H1 (cell line): Measurements from ENCODE around the gene HACE1. TPM values are rescaled to one million over a fixed set of nuclear protein-coding genes. Genes with fewer than 3 reads are reported as not detected.

Experiments used
- CTCF ChIA-PET: fragments of 300-600 bp; sonication (Branson Sonifier 250); formaldehyde crosslinking; loops from one replicate; lab custom pipeline; 2021; ENCODE audit not compliant: partially characterized antibody; lab: Charles Lee
- POLR2A ChIA-PET: fragments of 300-600 bp; sonication (Branson Sonifier 250); formaldehyde crosslinking; loops from one replicate; lab custom pipeline; 2021; ENCODE audit warnings: inconsistent platforms; ENCODE audit not compliant: partially characterized antibody; lab: Charles Lee
- DNase-seq, 2 experiments: peaks; one replicate each; pipeline versions ENCODE4 v3.0.0 to v3.0.0-alpha.2; 2010 to 2022; ENCODE audit warnings: low spot score in 2 of 2, low read depth in 1 of 2, mixed read lengths in 1 of 2
- FAIRE-seq: peaks from 2 replicates; lab custom pipeline; 2011; peaks lifted over from hg19 to GRCh38; lab: Jason Lieb, UNC
- H2AFZ ChIP-seq: 2 replicates; pipeline ENCODE4 v1.8.1; 2012; ENCODE audit warnings: low read length, inconsistent platforms
- H2AK5ac ChIP-seq: 2 replicates; pipeline ENCODE4 v1.6.1; 2013; ENCODE audit warnings: low read depth, low read length
- H2BK120ac ChIP-seq: replicated peaks from 2 replicates; pipeline ENCODE3; 2013; ENCODE audit warnings: low read depth, low read length, inconsistent platforms
- H2BK12ac ChIP-seq: 2 replicates; pipeline ENCODE4 v1.6.1; 2013; ENCODE audit warnings: low read depth, low read length
- H2BK15ac ChIP-seq: 2 replicates; pipeline ENCODE4 v1.6.1; 2013; ENCODE audit warnings: low read length
- H2BK20ac ChIP-seq: 2 replicates; pipeline ENCODE4 v1.6.1; 2013; ENCODE audit warnings: low read length
- H2BK5ac ChIP-seq: 2 replicates; pipeline ENCODE4 v1.6.1; 2013; ENCODE audit warnings: low read depth, low read length
- H3K14ac ChIP-seq: 2 replicates; pipeline ENCODE4 v1.6.1; 2013; ENCODE audit warnings: inconsistent platforms; ENCODE audit not compliant: insufficient read length
- H3K18ac ChIP-seq: 2 replicates; pipeline ENCODE4 v1.6.1; 2013; ENCODE audit warnings: low read length; ENCODE audit errors: extremely low read depth
- H3K23ac ChIP-seq: 2 replicates; pipeline ENCODE4 v1.6.1; 2013; ENCODE audit warnings: inconsistent platforms; ENCODE audit not compliant: insufficient read length
- H3K23me2 ChIP-seq: 2 replicates; pipeline ENCODE4 v1.6.1; 2013; ENCODE audit warnings: low read depth, low read length
- H3K27ac ChIP-seq: 2 replicates; pipeline ENCODE4 v1.6.1; 2011; ENCODE audit warnings: low read depth, low read length, inconsistent platforms
- H3K27me3 ChIP-seq, 4 experiments: replicated peaks in 1 of 4; 1 replicate in 1 of 4; 2 replicates in 3 of 4; pipeline versions ENCODE4 v1.6.1 to v1.8.1; 2011 to 2013; ENCODE audit warnings: low read length in 3 of 4, mild to moderate bottlenecking in 3 of 4, inconsistent platforms in 2 of 4, mixed read lengths in 2 of 4, moderate library complexity in 1 of 4; ENCODE audit not compliant: control insufficient read depth in 3 of 4, insufficient read depth in 3 of 4; ENCODE audit errors: extremely low read depth in 1 of 4
- H3K36me3 ChIP-seq, 4 experiments: 2 replicates each; pipeline versions ENCODE4 v1.6.1 to v1.8.1; 2011 to 2013; ENCODE audit warnings: mild to moderate bottlenecking in 4 of 4, low read length in 3 of 4, moderate library complexity in 2 of 4, control low read depth in 1 of 4, inconsistent platforms in 1 of 4; ENCODE audit not compliant: insufficient read depth in 4 of 4, control insufficient read depth in 2 of 4
- H3K4ac ChIP-seq: replicated peaks from 2 replicates; pipeline ENCODE3; 2013; ENCODE audit warnings: low read length, low read depth, mixed read lengths, inconsistent platforms; ENCODE audit not compliant: insufficient read length
- H3K4me1 ChIP-seq, 4 experiments: replicated peaks in 1 of 4; 1 replicate in 1 of 4; 2 replicates in 3 of 4; pipeline versions ENCODE4 v1.6.1 to v1.8.1; 2011 to 2013; ENCODE audit warnings: low read length in 3 of 4, inconsistent platforms in 2 of 4, mixed read lengths in 1 of 4; ENCODE audit not compliant: insufficient read depth in 4 of 4, control insufficient read depth in 3 of 4
- H3K4me2 ChIP-seq, 2 experiments: 2 replicates each; pipeline versions ENCODE4 v1.6.1 to v1.8.1; 2011 to 2013; ENCODE audit warnings: low read depth in 2 of 2, low read length in 2 of 2, control low read depth in 1 of 2, inconsistent platforms in 1 of 2, mild to moderate bottlenecking in 1 of 2; ENCODE audit not compliant: insufficient read depth in 1 of 2
- H3K4me3 ChIP-seq, 4 experiments: fragments of 200-600, 300-600 bp in 1 of 4; sonication (generic), shearing (Covaris generic), sonication (Bioruptor Twin) in 1 of 4; 2 replicates each; pipeline versions ENCODE4 v1.5.1 to v1.8.1; 2011 to 2016; ENCODE audit warnings: low read length in 4 of 4, low read depth in 3 of 4, control low read depth in 2 of 4, inconsistent platforms in 2 of 4, mild to moderate bottlenecking in 2 of 4, mixed read lengths in 1 of 4, moderate library complexity in 1 of 4; ENCODE audit not compliant: insufficient read depth in 2 of 4; ENCODE audit errors: extremely low read depth in 1 of 4
- H3K56ac ChIP-seq: replicated peaks from 2 replicates; pipeline ENCODE3; 2013; ENCODE audit warnings: low read depth, mild to moderate bottlenecking, mixed read lengths, low read length, inconsistent platforms; ENCODE audit not compliant: insufficient read length
- H3K79me1 ChIP-seq: 2 replicates; pipeline ENCODE4 v1.6.1; 2013; ENCODE audit warnings: low read depth, low read length, control low read depth
- H3K79me2 ChIP-seq, 2 experiments: 2 replicates each; pipeline versions ENCODE4 v1.6.1 to v1.8.1; 2012 to 2013; ENCODE audit warnings: low read length in 2 of 2, mild to moderate bottlenecking in 2 of 2, inconsistent platforms in 1 of 2; ENCODE audit not compliant: insufficient read depth in 2 of 2, control insufficient read depth in 1 of 2
- H3K9ac ChIP-seq, 4 experiments: replicated peaks in 1 of 4; 1 replicate in 1 of 4; 2 replicates in 3 of 4; pipeline versions ENCODE4 v1.6.1 to v1.8.1; 2011 to 2013; ENCODE audit warnings: low read depth in 3 of 4, low read length in 3 of 4, control low read depth in 2 of 4, mild to moderate bottlenecking in 2 of 4, moderate library complexity in 2 of 4, inconsistent platforms in 1 of 4; ENCODE audit errors: extremely low read depth in 1 of 4
- H3K9me3 ChIP-seq, 2 experiments: 2 replicates each; pipeline versions ENCODE4 v1.6.1 to v1.8.1; 2012 to 2013; ENCODE audit warnings: mild to moderate bottlenecking in 2 of 2, moderate library complexity in 2 of 2, control low read depth in 1 of 2, inconsistent platforms in 1 of 2, low read depth in 1 of 2, low read length in 1 of 2, mixed read lengths in 1 of 2; ENCODE audit not compliant: insufficient read depth in 2 of 2
- H4K20me1 ChIP-seq, 2 experiments: replicated peaks in 1 of 2; 2 replicates each; pipeline versions ENCODE3 to v1.8.1; 2011 to 2013; ENCODE audit warnings: inconsistent platforms in 2 of 2, low read length in 2 of 2, mild to moderate bottlenecking in 1 of 2; ENCODE audit not compliant: insufficient read depth in 2 of 2, control insufficient read depth in 1 of 2
- H4K5ac ChIP-seq: 2 replicates; pipeline ENCODE4 v1.6.1; 2013; ENCODE audit warnings: low read length, low read depth, mixed read lengths, inconsistent platforms; ENCODE audit not compliant: insufficient read length
- H4K8ac ChIP-seq: 2 replicates; pipeline ENCODE4 v1.8.0; 2013; ENCODE audit warnings: mild to moderate bottlenecking, moderate library complexity, low read length, inconsistent platforms; ENCODE audit not compliant: insufficient read depth; ENCODE audit errors: extremely low read depth
- H4K91ac ChIP-seq: replicated peaks from 2 replicates; pipeline ENCODE3; 2013; ENCODE audit warnings: low read length, mixed read lengths, inconsistent platforms; ENCODE audit not compliant: insufficient read length
- CTBP2 ChIP-seq: IDR thresholded peaks from 2 replicates; pipeline ENCODE4 v1.7.0; 2011; ENCODE audit warnings: borderline replicate concordance, mild to moderate bottlenecking, moderate library complexity, mixed read lengths, low read length; ENCODE audit not compliant: insufficient read depth, insufficient read length
- EGR1 ChIP-seq: IDR thresholded peaks from 2 replicates; pipeline ENCODE4 v1.6.1; 2011; ENCODE audit warnings: low read depth, low read length, borderline replicate concordance
- KDM5A ChIP-seq: fragments of 200-600 bp; IDR thresholded peaks from 2 replicates; pipeline ENCODE4 v1.7.1; 2012; ENCODE audit warnings: mild to moderate bottlenecking, low read length, inconsistent platforms, mixed read lengths
- NRF1 ChIP-seq: IDR thresholded peaks from 2 replicates; pipeline ENCODE4 v1.6.1; 2011; ENCODE audit warnings: mild to moderate bottlenecking, low read depth, low read length, improper control_type of control experiment
- SIN3A ChIP-seq, 2 experiments: IDR thresholded peaks in 1 of 2; conservative IDR thresholded peaks in 1 of 2; 2 replicates each; pipeline ENCODE4 v1.6.1; 2011 to 2012; ENCODE audit warnings: low read length in 2 of 2, improper control_type of control experiment in 1 of 2, low read depth in 1 of 2, mild to moderate bottlenecking in 1 of 2
- WGBS, 2 experiments: shearing (Covaris generic) in 1 of 2; methylation state at CpG; one replicate each; pipeline versions ENCODE4 v1.1.6 to v1.1.7; 2013 to 2015; ENCODE audit warnings: low lambda C conversion rate in 2 of 2, mixed read lengths in 2 of 2, inconsistent platforms in 1 of 2, low coverage in 1 of 2, missing lambda C conversion rate in 1 of 2; ENCODE audit not compliant: insufficient replicate concordance in 2 of 2, insufficient coverage in 1 of 2, insufficient read length in 1 of 2; ENCODE audit errors: extremely low coverage in 1 of 2, missing lambda C conversion rate in 1 of 2; 5-methylcytosine and 5-hydroxymethylcytosine counted together
- polyA plus RNA-seq, 7 experiments: library from polyadenylated mRNA; depleted of rRNA in 3 of 7; stranded (reverse) in 5 of 7; unstranded in 2 of 7; fragments of >200 nt in 5 of 7; fragments of 200-250 nt in 2 of 7; gene quantifications; 1 replicate in 5 of 7; 2 replicates in 1 of 7; 4 replicates in 1 of 7; pipeline versions ENCODE4 v1.2.1 to v1.2.3, GENCODE V29; 2011 to 2013; ENCODE audit warnings: missing spikeins in 2 of 7, mixed read lengths in 2 of 7
- total RNA-seq: library from RNA; stranded (reverse); fragmentation: NEBNext Ultra II Directional; extraction: Animal tissue kit (Norgen Biotek cat#: 25700); gene quantifications from 2 replicates; pipeline ENCODE4 v1.2.1, GENCODE V29; 2021

The HACE1 gene
- total and polyA plus RNA-seq, 2 of the 8 experiments (the other 6 are each of a cell fraction or from before 2014, with no cell fraction given): 7.1 to 21.3 TPM

DNA sequence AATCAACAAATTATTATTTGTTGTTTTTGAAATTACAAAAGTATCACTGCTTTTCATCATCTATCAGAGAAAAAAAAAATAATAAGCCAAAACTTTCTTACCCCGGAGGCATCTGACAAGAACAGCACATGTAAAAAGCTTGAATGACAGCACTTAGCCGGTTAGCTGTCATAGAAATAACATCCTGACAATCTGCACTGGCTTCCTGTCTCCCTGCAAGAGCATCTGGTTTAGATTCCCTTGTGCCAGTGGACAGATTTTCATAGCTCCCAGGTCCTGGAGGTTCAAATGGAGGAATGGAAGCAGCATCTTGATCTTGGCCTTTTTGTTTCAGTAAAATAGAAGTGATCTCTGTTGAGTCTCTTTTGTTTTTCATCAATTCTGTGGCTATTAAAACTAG, 74.8 kb downstream of the HACE1 start:
- Histone ChIP-seq H3K4me1 (no peaks in the 10 kb centered on the region), H2BK12ac (no peak overlapping the region), H3K23ac (no peak overlapping the region), H2BK120ac (no peak overlapping the region), H2BK15ac (no peak overlapping the region), H3K18ac (no peak overlapping the region), H3K56ac (no peak overlapping the region), H3K4me3 (no peak overlapping the region), H4K91ac (no peak overlapping the region), H2AFZ (no peak overlapping the region), H2BK5ac (no peak overlapping the region), H3K27ac (no peak overlapping the region), H3K27me3 (no peaks in the 10 kb centered on the region), H4K20me1 (no peaks in the 10 kb centered on the region), H3K9ac (no peak overlapping the region), H3K9me3 (no peaks in the 10 kb centered on the region), H4K8ac (no peak overlapping the region), H4K5ac (no peak overlapping the region), H3K23me2 (no peaks in the 10 kb centered on the region), H3K79me2 (no peaks in the 10 kb centered on the region), H3K4me2 (no peak overlapping the region), H3K36me3 (peaks cover 0 to 7% (median 1%) of the 10 kb centered on the region in 4 experiments; a peak in 3 of 8 replicates), H3K14ac (no peak overlapping the region), H3K79me1 (no peaks in the 10 kb centered on the region), H3K4ac (no peak overlapping the region), H2AK5ac (no peak overlapping the region), H2BK20ac (no peak overlapping the region)
- 91% methylated on average over 2 of the region's 2 CpGs; no CpG with 5 or more reads in 1 of the 2 experiments for WGBS, 2 experiments
- TF ChIP-seq SIN3A (conservative IDR thresholded peaks at IDR 0.05 in 1 of 2, IDR thresholded peaks at IDR 0.05 in 1 of 2; ENCODE audit: low read depth in 1 of 2, low read length in 2 of 2) (no peak), KDM5A (no peak), CTBP2 (no peak), EGR1 (no peak), NRF1 (no peak)
- DNase-seq (no peak), FAIRE-seq (no peak)
- ChIA-PET POLR2A (interaction anchor here (0.6 kb wide), 1 partner anchor 137 kb away, joined by 4 read pairs; no protein-coding TSS in a partner anchor), CTCF (interaction anchor here (0.5 to 1.2 kb wide), 2 partner anchors 203 to 257 kb away, joined by 3 read pairs; no protein-coding TSS in a partner anchor)
